HepG2 (cell line): Measurements from ENCODE around the gene PTGES. TPM values are rescaled to one million over a fixed set of nuclear protein-coding genes. Genes with fewer than 3 reads are reported as not detected.

Experiments
- ATAC-seq: fragments of 200-7000 bp; cut with Tn5 transposase; 3 replicates; pipeline ENCODE4 v1.9.1; 2020; ENCODE audit warnings: mild to moderate bottlenecking, moderate library complexity
- BruUV-seq: library from RNA; stranded (reverse); fragments of 400-500 nt; replicated peaks from 2 replicates; lab custom pipeline; 2021; lab: Mats Ljungman, UMichigan
- CTCF ChIA-PET: fragments of 300-600 bp; formaldehyde crosslinking; extraction: SDS; loops from one replicate; lab custom pipeline; 2021; ENCODE audit warnings: low total read pairs, inconsistent platforms, low intra/inter-chr PET ratio; lab: Yijun Ruan, JAX
- POLR2A ChIA-PET: fragments of 350-600 bp; sonication (Branson Sonifier 250); formaldehyde crosslinking; loops from one replicate; lab custom pipeline; 2020; ENCODE audit warnings: antibody characterized with exemption, inconsistent platforms; lab: Yijun Ruan, JAX
- DNase-seq: peaks from one replicate; pipeline ENCODE4 v3.0.0-alpha.2; 2015; ENCODE audit warnings: low spot score
- FAIRE-seq: peaks from 3 replicates; lab custom pipeline; 2011; peaks lifted over from hg19 to GRCh38; lab: Jason Lieb, UNC
- H2AFZ ChIP-seq: one replicate; pipeline ENCODE4 v1.6.1; 2011; ENCODE audit warnings: low read length, inconsistent platforms
- H3K27ac ChIP-seq: fragments of 300-600 bp; 3 replicates; pipeline ENCODE4 v1.8.0; 2011; ENCODE audit warnings: mixed run types, mild to moderate bottlenecking, mixed read lengths, low read length, inconsistent platforms; ENCODE audit not compliant: insufficient read depth; ENCODE audit errors: extremely low read length
- H3K27me3 ChIP-seq, 2 experiments: fragments of 200-600 bp in 1 of 2; 2 replicates in 1 of 2; 3 replicates in 1 of 2; pipeline versions ENCODE4 v1.6.0 to v1.8.0; 2011; ENCODE audit warnings: low read length in 2 of 2, mild to moderate bottlenecking in 2 of 2, moderate library complexity in 2 of 2, inconsistent platforms in 1 of 2; ENCODE audit not compliant: insufficient read depth in 2 of 2, control insufficient read depth in 1 of 2
- H3K36me3 ChIP-seq, 2 experiments: fragments of 200-600 bp in 1 of 2; replicated peaks in 1 of 2; 2 replicates in 1 of 2; 3 replicates in 1 of 2; pipeline versions ENCODE4 v1.5.1 to v1.8.0; 2011; ENCODE audit warnings: low read length in 2 of 2, inconsistent platforms in 1 of 2; ENCODE audit not compliant: insufficient read depth in 2 of 2, control insufficient read depth in 1 of 2
- H3K4me1 ChIP-seq: 2 replicates; pipeline ENCODE4 v1.5.1; 2012; ENCODE audit warnings: low read length, inconsistent platforms; ENCODE audit not compliant: insufficient read depth
- H3K4me2 ChIP-seq: 2 replicates; pipeline ENCODE4 v1.6.0; 2011; ENCODE audit warnings: low read depth, low read length, inconsistent platforms
- H3K4me3 ChIP-seq, 3 experiments: fragments of 200-600 bp in 1 of 3; sonication (generic), shearing (Covaris generic) in 1 of 3; replicated peaks in 1 of 3; 2 replicates each; pipeline ENCODE4 v1.5.1; 2011 to 2016; ENCODE audit warnings: low read length in 3 of 3, inconsistent platforms in 2 of 3, low read depth in 2 of 3, mild to moderate bottlenecking in 2 of 3, control low read depth in 1 of 3, mixed read lengths in 1 of 3; ENCODE audit not compliant: insufficient read depth in 1 of 3
- H3K79me2 ChIP-seq: one replicate; pipeline ENCODE4 v1.6.1; 2011; ENCODE audit warnings: low read length, inconsistent platforms; ENCODE audit not compliant: insufficient read depth
- H3K9ac ChIP-seq: 2 replicates; pipeline ENCODE4 v1.6.0; 2011; ENCODE audit warnings: mild to moderate bottlenecking, low read depth, low read length, inconsistent platforms; ENCODE audit not compliant: insufficient read depth
- H3K9me3 ChIP-seq: 2 replicates; pipeline ENCODE4 v1.5.1; 2012; ENCODE audit warnings: mild to moderate bottlenecking, low read length
- H4K20me1 ChIP-seq: 2 replicates; pipeline ENCODE4 v1.6.0; 2011; ENCODE audit warnings: inconsistent platforms, mild to moderate bottlenecking, low read length, moderate library complexity; ENCODE audit not compliant: insufficient read depth
- ATF2 ChIP-seq: sonication (generic); formaldehyde crosslinking; IDR thresholded peaks from 2 replicates; pipeline ENCODE4 v1.4.0; 2020; ENCODE audit warnings: missing genetic modification reagents
- ATF5 ChIP-seq: sonication (generic); formaldehyde crosslinking; IDR thresholded peaks from 2 replicates; pipeline ENCODE4 v1.4.0; 2020; ENCODE audit warnings: mild to moderate bottlenecking, low read depth, missing genetic modification reagents
- FOXO4 ChIP-seq: sonication (generic); formaldehyde crosslinking; conservative IDR thresholded peaks from 2 replicates; pipeline ENCODE4 v1.8.1; 2023; ENCODE audit warnings: missing genetic modification reagents
- IRX3 ChIP-seq: sonication (generic); formaldehyde crosslinking; IDR thresholded peaks from 2 replicates; pipeline ENCODE4 v1.8.1; 2023; ENCODE audit warnings: mild to moderate bottlenecking, low read depth, missing genetic modification reagents, borderline replicate concordance
- ISL2 ChIP-seq: sonication (generic); formaldehyde crosslinking; IDR thresholded peaks from 2 replicates; pipeline ENCODE4 v1.5.0; 2020; ENCODE audit warnings: missing genetic modification reagents
- KAT7 ChIP-seq: IDR thresholded peaks from 2 replicates; pipeline ENCODE4 v1.6.1; 2018; ENCODE audit warnings: borderline replicate concordance, missing compliant biosample characterization
- MED8 ChIP-seq: sonication (generic); formaldehyde crosslinking; IDR thresholded peaks from 2 replicates; pipeline ENCODE4 v1.8.1; 2023; ENCODE audit warnings: mild to moderate bottlenecking, missing genetic modification reagents; ENCODE audit not compliant: insufficient replicate concordance
- NBN ChIP-seq: fragments of 450-650 bp; conservative IDR thresholded peaks from 2 replicates; pipeline ENCODE4 v1.6.1; 2017
- RELA ChIP-seq: sonication (generic); formaldehyde crosslinking; IDR thresholded peaks from 2 replicates; pipeline ENCODE4 v1.4.0; 2020; ENCODE audit warnings: missing genetic modification reagents
- REPIN1 ChIP-seq: sonication (generic); formaldehyde crosslinking; IDR thresholded peaks from 2 replicates; pipeline ENCODE4 v1.8.0; 2022; ENCODE audit warnings: missing genetic modification reagents, low read depth, mild to moderate bottlenecking, borderline replicate concordance
- TBX3 ChIP-seq: fragments of 450-650 bp; IDR thresholded peaks from 2 replicates; pipeline ENCODE4 v1.6.1; 2017; ENCODE audit warnings: antibody characterized with exemption, mild to moderate bottlenecking, inconsistent platforms, borderline replicate concordance
- TCF7L2 ChIP-seq: IDR thresholded peaks from 2 replicates; pipeline ENCODE4 v1.6.1; 2011; ENCODE audit warnings: mild to moderate bottlenecking, low read depth, low read length, moderate library complexity
- TIGD3 ChIP-seq: sonication (generic); formaldehyde crosslinking; IDR thresholded peaks from 2 replicates; pipeline ENCODE4 v1.5.1; 2020; ENCODE audit warnings: mild to moderate bottlenecking, missing genetic modification reagents, borderline replicate concordance
- ZNF143 ChIP-seq: sonication (generic); formaldehyde crosslinking; IDR thresholded peaks from 2 replicates; pipeline ENCODE4 v1.4.0; 2020; ENCODE audit warnings: missing genetic modification reagents
- ZNF577 ChIP-seq: sonication (generic); formaldehyde crosslinking; IDR thresholded peaks from 2 replicates; pipeline ENCODE4 v1.4.0; 2020; ENCODE audit warnings: mild to moderate bottlenecking, low read depth, missing genetic modification reagents, borderline replicate concordance
- WGBS: methylation state at CpG from one replicate; pipeline ENCODE4 v1.1.6; 2017; ENCODE audit warnings: low lambda C conversion rate; 5-methylcytosine and 5-hydroxymethylcytosine counted together
- in situ Hi-C: cut with HindIII; loops from 2 replicates; pipeline ENCODE4 v1.10.0; 2017; ENCODE audit warnings: low pct_unique_long_range_greater_than_20kb; ENCODE audit not compliant: extremely low pct_ligation_motif_present
- intact Hi-C: fragments of 100-400 bp; cut with micrococcal nuclease; formaldehyde crosslinking; loops from one replicate; pipeline ENCODE4 v1.10.0; 2022; ENCODE audit not compliant: unreplicated experiment
- polyA plus RNA-seq, 8 experiments: library from polyadenylated mRNA; depleted of rRNA in 3 of 8; stranded (reverse) in 7 of 8; unstranded in 1 of 8; fragments of >200 nt; fragmentation: Illumina TruSeq in 4 of 8; extraction: Trizol in 4 of 8; gene quantifications; 2 replicates each; pipeline versions ENCODE4 v1.2.1 to v1.2.3, GENCODE V29; 2011 to 2016; ENCODE audit warnings: low read depth in 4 of 8, missing spikeins in 1 of 8, mixed read lengths in 1 of 8; ENCODE audit not compliant: insufficient read depth in 1 of 8
- total RNA-seq, 5 experiments: library from RNA; depleted of rRNA; stranded (reverse); fragments of >200 nt; fragmentation: Illumina TruSeq; extraction: Trizol; gene quantifications; 2 replicates each; pipeline ENCODE4 v1.2.3, GENCODE V29; 2016; ENCODE audit warnings: low read depth in 1 of 5

PTGES gene
- total and polyA plus RNA-seq, 2 of the 13 experiments (the other 11 are each of a cell fraction or from before 2014, with no cell fraction given): 0.07 TPM; not detected in 1

- Histone ChIP-seq H3K27me3 (peaks cover 10 to 58% of the 10 kb centered on the region in 2 experiments; a peak in 3 of 5 replicates), H3K4me1 (0 out of 2 replicates have a peak, but pooled peaks cover 5% of the 10 kb centered on the region), H2AFZ (no peak overlapping the region), H3K27ac (no peak overlapping the region), H3K9me3 (no peaks in the 10 kb centered on the region), H3K4me2 (no peak overlapping the region), H3K4me3 (no peak overlapping the region), H4K20me1 (no peaks in the 10 kb centered on the region), H3K9ac (no peak overlapping the region), H3K36me3 (no peaks in the 10 kb centered on the region), H3K79me2 (no peaks in the 10 kb centered on the region)
- ChIA-PET CTCF (interaction anchor here (3.1 kb wide), 1 partner anchor 47 kb away, joined by 56 read pairs; no protein-coding TSS in a partner anchor), POLR2A (no interaction called here)
- in situ Hi-C loops (loop anchor here (5.0 kb wide), 1 partner anchor 46 kb away; no protein-coding TSS in a partner anchor), intact Hi-C loops (no loop called here)
- WGBS: 22% methylated on average over 10 of the region's 20 CpGs
- no TSS peak for BruUV-seq
- TF ChIP-seq TCF7L2 (no peak), MED8 (CRISPR knock-in tag) (no peak), IRX3 (CRISPR knock-in tag) (no peak), ATF2 (CRISPR knock-in tag) (no peak), NBN (no peak), TIGD3 (CRISPR knock-in tag) (no peak), FOXO4 (CRISPR knock-in tag) (no peak), REPIN1 (no peak), RELA (no peak), ATF5 (CRISPR knock-in tag) (no peak), TBX3 (no peak), ISL2 (CRISPR knock-in tag) (no peak), ZNF577 (no peak), ZNF143 (CRISPR knock-in tag) (no peak), KAT7 (no peak)
- no peak for ATAC-seq
- no peak for DNase-seq
- no peak for FAIRE-seq
Measured at GRCh38 chr9:129736334-129736733, 16.5 kb downstream of the PTGES start.
